Astrocyte (in vitro differentiated cells and primary cell): ENCODE results near the gene PRAMEF2.

Experiments
- EZH2 ChIP-seq: IDR thresholded peaks from 2 replicates; pipeline ENCODE4 v1.6.1; 2012; ENCODE audit warnings: mild to moderate bottlenecking, low read length, inconsistent platforms; ENCODE audit not compliant: insufficient read depth
- TF ChIP-seq, protein P1 (sequence below): IDR thresholded peaks from 2 replicates; pipeline ENCODE4 v1.5.1; 2011; ENCODE audit warnings: low read depth, mild to moderate bottlenecking, inconsistent platforms, low read length, moderate library complexity; ENCODE audit not compliant: insufficient read depth

DNA sequence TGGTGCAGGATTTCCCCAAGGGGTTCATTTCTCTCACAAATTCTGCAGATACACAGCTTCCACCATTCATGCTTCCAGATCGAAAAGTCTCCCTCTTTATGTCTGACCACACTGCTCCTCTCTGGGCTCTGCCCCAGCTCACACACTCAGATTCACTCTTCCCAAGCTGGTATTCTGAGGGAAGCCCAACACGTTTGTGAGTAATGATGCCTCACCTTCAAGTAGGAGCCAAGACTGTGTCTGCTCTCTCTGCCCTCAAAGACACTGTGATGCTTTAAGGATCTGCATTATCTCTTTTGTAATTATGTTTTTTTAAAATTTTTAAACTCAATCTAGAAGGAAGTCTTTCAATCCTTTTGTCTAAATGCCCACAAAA, 45.5 kb upstream of the PRAMEF2 start:
- TF ChIP-seq, protein P1, sequence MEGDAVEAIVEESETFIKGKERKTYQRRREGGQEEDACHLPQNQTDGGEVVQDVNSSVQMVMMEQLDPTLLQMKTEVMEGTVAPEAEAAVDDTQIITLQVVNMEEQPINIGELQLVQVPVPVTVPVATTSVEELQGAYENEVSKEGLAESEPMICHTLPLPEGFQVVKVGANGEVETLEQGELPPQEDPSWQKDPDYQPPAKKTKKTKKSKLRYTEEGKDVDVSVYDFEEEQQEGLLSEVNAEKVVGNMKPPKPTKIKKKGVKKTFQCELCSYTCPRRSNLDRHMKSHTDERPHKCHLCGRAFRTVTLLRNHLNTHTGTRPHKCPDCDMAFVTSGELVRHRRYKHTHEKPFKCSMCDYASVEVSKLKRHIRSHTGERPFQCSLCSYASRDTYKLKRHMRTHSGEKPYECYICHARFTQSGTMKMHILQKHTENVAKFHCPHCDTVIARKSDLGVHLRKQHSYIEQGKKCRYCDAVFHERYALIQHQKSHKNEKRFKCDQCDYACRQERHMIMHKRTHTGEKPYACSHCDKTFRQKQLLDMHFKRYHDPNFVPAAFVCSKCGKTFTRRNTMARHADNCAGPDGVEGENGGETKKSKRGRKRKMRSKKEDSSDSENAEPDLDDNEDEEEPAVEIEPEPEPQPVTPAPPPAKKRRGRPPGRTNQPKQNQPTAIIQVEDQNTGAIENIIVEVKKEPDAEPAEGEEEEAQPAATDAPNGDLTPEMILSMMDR = no peak
- TF ChIP-seq EZH2 = no peak
